ENCODE results near the gene SOD2.
"Not testable (repeated sequence)": the region's sequence is repeated elsewhere in the genome, so short reads cannot be mapped to it uniquely, and the experiment has no call there.

SOD2 gene

DNA sequence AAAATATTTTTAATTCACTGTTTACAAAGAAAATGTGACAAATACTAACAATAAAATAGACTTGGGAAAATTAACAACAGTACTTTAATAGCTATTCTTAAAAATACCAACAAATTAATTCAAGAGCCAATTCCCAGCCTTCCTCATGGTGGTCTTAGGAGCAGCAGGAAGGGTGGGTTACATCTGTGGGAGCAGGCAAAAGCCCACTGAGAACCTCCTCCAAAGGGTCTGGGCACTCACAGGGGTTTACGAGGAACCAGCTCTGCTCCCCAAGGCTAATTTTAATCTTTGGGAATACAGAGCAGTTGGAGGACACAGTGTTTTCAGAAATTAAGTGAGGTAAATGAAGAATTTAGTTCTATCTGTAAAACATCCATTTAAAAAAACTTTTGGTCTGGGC, 10.2 kb downstream of the SOD2 start:
- no peak for DNase-seq (ENCODE audit: low read depth in 3 of 3, low spot score in 1 of 3)

DNA sequence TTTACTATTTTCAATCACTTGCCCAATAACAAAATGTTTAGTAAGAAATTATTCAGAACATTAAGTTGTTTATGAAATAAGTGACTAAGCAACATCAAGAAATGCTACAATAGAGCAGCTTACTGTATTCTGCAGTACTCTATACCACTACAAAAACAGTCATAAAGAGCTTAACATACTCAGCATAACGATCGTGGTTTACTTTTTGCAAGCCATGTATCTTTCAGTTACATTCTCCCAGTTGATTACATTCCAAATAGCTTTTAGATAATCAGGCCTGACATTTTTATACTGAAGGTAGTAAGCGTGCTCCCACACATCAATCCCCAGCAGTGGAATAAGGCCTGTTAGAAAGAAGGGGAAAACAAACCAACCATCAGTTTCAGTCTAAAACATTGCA, 10.7 kb downstream of the SOD2 start:
- no peak for DNase-seq (ENCODE audit: low read depth in 3 of 3, low spot score in 1 of 3)

DNA sequence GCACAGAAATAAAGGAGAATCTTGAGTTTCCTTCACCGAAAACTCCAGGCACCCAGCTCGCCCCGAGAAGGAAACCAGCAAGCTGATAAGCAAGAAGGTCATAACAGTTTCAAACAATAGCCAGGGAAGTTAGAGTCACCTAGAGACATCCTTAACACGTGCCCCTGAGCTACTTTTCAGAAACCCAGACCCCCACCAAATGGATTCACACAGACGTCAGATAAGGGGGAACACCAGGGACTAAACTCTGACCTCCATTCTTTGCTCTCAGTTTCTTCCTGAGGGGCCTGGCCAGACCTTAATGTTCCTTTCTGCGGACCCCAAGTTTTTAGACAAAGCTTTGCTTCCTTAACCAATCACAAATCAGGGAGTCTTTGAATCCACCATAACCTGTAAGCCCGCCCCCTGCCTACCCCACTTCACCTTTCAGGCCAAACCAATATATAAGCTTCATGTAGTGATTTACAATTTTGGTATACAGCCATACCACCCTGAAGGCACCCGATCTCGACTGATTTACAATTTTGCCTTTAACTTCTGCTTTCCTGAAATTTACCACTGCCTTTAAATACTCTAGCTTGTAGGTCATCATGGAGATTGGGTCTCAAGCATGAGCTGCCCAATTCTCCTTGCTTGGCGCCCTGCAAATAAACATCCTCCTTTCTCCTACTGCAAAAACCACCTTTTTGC, 11.7 kb downstream of the SOD2 start:
- DNase-seq (ENCODE audit: low read depth in 3 of 3, low spot score in 1 of 3), result no peak

DNA sequence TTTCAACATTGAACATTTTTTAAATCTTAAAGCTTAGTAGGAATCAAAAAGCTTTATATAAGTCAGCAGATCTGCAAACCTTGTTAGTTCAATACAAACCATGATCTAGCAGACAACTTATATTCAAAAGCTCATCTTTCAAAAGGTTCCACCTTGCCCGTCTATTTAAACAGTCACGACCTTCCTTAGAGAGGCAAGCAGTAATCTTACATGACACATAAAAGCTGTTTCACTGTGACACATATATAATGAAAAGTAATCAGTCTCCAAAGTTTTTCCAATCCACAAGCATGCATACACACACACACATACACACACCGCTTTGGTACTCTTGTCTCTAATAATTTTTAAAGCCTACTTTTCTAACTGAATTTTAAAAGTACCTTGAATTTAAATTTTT, 12.9 kb downstream of the SOD2 start:
- no peak for DNase-seq (ENCODE audit: low read depth in 3 of 3, low spot score in 1 of 3)

DNA sequence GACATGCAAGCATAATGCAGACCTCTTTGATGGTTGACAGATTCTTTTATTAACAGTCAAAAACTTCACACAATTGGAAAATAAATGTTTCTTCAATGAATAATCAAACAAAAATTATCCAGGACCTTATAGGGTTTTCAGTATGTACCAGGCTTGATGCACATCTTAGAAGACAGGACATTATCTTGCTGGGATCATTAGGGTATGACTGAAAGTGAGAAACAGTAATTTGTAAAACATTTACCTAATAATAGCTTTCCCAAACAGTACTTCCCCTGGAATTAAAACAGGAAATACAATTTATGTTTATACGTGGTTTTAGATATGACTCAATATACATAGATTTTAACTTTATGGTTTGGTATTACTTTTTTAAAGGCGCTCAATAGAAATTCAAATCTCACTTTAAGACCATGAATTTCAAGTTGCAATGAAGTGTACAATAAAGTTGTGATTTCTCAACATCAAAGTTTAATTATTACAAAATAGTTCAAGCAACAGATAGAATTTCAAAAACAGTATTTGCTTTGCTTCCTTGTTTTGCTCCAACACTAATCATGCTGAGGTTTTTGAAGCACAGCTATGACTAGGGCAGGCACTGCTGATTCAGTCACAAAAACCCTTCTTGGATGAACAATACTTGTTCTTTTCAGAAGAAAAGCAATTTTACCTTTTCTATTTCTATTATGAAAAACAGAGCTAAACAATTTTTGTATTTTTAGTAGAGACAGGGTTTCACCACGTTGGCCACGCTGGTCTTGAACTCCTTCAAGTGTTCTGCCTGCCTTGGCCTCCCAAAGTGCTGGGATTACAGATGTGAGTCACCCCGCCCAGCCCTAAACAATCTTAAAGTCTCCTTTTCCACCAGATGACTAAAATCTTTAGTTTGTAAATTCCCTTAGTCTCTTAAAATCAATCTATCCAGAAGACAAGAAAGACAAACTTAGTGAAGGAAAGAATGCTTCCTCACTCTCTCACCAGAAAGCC, 13.7 kb downstream of the SOD2 start:
- DNase-seq (ENCODE audit: low read depth in 3 of 3, low spot score in 1 of 3), result no peak

DNA sequence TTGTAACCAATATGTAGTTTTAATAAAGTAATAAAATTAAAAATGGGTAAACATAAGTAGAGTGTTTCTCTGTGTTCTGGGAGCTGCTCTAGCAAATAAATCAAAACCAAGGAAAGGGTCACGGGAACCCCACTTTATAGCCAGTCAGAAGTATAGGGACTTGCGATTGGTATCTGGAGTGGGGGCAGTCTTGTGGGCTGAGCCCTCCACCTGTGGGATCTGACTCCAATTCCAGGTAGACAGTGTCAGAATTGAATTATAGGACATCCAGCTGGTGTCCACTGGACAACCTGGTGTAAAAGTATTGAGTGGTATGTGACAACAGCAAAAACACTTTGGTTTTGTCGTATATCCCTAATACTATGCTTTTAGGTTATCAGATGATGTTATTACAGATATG, 14.5 kb downstream of the SOD2 start:
- no peak for DNase-seq (ENCODE audit: low read depth in 3 of 3, low spot score in 1 of 3)

DNA sequence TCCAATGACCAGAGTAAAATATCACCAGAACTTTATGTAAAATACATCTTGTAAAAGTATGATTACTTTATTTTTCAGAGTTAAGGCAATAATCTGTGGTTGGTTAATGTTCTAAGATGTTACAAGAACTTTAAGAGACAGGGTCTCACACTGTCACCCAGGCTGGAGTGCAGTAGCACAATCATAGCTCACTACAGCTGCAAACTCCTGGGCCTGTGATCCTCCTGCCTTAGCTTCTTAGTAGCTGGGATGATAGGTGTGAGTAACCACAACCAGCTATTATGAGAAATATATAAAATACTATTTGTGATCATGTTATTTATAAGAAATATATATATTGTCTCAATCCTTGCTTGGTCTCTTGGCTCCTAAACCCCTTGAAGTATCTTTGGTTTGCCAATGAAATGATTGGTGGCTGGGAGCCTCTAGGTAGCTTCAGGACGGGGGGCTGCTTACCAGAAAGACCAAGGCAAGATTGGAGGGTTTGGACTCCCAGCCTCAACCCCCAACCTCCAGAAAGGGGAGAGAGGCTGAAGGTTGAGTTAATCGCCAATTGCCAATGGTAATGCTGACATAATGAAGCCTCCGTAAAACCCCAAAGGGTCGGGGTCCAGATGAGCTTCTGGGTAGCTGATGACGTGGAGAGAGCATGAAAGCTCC, 15.4 kb downstream of the SOD2 start:
- no peak for DNase-seq (ENCODE audit: low read depth in 3 of 3, low spot score in 1 of 3)

DNA sequence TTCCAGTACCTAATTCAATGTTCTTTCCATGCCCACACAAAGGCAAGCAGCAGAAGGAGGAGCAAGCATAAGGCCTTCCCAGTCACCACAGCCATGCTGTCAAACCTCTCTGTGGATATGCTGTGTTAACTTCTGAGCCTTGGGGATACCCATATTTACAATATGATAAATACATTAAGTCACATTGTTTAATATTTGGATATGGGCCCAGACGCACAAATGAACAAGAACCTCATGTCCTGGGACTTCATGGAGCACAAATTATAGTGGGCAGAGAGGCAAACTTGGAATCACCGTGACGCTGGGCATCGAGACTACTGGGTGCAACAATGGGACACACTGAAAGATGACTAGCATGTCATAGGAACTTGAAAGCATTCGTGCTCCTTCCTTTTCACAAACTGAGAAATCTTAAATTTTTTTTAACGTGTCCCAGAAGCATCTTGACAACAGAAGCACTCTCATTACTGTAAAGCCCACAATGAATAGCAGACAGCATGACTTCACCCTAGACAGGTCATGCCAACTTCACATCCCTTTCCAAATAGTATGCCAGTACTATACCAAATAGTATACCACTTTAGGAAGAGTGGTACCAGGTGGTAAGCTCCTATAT, 16.0 kb downstream of the SOD2 start:
- no peak for DNase-seq (ENCODE audit: low read depth in 3 of 3, low spot score in 1 of 3)

DNA sequence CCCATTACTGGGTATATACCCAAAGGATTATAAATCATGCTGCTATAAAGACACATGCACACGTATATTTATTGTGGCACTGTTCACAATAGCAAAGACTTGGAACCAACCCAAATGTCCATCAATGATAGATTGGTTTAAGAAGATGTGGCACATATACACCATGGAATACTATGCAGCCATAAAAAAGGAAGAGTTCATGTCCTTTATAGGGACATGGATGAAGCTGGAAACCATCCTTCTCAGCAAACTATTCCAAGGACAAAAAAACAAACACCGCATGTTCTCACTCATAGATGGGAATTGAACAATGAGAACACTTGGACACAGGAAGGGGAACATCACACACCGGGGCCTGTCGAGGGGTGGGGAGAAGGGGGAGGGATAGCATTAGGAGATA, 16.8 kb downstream of the SOD2 start:
- DNase-seq (ENCODE audit: low read depth in 3 of 3, low spot score in 1 of 3), result not testable (repeated sequence)

DNA sequence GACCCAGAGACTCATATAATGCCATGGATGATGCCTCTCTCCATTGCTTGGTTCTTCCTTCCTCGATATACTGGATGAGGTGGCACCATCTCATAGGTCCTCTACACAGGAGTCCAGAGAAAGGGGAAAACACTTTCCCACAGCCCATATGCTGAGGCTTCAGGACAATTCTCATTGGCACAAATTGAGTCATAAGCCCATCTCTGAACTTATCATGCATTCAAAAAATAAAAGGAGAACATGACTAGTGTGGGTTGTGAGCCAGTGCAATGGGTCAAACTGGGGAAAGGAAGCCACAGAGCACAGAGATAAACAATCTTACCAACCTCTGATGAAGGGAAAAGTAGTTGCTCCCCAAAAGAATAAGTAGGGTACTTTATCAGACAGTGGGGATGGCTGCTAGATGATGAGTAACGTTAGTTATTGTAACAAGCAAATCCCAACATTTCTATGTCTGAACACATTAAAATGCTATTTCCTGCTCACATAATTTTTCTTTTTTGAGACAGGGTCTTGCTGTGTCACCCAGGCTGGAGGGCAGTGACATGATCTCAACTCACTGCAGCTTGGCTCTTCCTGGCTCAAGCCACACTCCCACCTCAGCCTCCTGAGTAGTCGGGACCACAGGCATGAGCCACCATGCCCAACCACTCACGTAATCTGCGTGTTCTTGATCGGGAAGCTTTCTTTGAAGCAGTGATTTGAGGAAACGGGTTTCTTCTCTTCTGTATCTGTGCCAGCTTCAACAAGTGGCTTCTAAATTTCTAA, 27.0 kb downstream of the SOD2 start:
- no peak for DNase-seq (ENCODE audit: low read depth in 3 of 3, low spot score in 1 of 3)

DNA sequence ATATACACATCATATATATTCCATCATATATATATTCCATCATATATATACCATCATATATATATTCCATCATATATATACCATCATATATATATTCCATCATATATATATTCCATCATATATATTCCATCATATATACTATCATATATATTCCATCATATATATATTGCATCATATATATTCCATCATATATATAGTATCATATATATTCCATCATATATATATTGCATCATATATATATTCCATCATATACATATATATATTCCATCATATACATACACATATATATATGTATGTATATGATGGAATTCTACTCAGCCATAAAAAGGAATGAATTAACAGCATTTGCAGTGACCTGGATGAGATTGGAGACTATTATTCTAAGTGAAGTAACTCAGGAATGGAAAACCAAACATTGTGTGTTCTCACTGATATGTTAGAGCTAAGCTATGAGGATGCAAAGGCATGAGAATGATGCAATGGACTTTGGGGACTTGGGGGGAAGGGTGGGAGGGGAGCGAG, 29.6 kb downstream of the SOD2 start:
- not testable (repeated sequence) for DNase-seq (ENCODE audit: low read depth in 3 of 3, low spot score in 1 of 3)

DNA sequence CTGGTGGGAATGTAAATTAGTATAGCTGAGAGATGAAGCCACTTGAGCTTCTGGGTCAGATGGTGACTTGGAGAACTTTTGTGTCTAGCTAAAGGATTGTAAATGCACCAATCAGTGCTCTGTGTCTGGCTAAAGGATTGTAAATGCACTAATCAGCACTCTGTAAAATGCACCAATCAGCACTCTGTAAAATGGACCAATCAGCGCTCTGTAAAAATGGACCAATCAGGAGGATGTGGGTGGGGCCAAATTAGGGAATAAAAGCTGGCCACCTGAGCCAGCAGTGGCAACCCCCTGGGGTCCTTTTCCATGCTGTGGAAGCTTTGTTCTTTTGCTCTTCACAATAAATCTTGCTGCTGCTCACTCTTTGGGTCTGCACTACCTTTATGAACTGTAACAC, 31.1 kb downstream of the SOD2 start:
- not testable (repeated sequence) for DNase-seq (ENCODE audit: low read depth in 3 of 3, low spot score in 1 of 3)

DNA sequence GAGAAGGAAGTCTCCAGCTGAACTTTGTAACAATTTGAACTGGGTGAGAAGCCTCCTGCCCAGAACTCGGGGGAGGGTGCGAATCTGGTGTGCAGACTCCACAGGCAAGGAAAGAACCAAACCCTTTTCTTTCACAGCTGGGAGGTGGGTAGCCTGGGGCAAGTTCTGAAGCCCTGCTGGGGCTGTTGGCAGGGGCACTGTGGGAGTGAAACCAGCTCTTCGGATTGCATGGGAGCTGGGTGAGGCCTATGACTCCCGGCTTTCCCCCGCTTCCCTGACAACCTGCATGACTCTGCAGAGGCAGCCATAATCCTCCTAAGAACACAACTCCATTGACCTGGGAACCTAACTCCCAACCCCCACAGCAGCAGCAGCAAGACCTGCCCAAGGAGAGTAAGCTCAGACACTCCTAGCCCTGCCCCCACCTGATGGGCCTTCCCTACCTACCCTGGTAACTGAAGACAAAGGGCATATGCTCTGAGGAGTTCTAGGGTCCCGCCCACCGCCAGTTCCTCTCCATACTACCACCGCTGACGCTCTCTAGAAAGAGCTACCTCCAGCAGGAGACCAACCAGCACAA, 37.5 kb downstream of the SOD2 start:
- DNase-seq (ENCODE audit: low read depth in 3 of 3, low spot score in 1 of 3), result no peak

DNA sequence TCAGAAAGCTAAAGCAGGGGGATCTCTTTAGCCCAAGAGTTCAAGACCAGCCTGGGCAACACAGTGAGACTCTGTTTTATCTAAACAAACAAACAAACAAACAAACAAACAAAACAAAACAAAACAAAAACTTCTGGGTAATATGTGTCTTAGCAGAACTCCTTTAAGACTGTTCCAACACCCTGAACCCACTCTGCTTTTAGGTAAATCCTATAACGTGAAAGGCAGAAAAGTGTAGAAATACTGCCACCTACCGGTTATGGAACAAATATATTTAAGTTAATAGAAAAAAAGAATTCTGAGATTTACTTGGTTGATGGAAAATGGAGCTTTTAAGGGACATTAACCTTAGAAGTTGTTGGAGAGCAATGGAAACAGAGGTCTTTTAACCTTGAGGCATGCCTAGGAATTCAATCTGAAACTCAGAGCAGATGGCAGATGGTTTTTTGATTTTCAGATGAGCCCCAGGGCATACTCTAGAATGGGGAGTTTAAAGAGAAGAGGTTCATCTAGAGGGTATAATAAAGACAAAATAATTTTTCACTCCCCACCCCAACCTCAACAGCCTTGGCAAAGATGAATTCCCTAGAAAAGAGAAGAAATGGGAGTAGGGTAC, 38.5 kb downstream of the SOD2 start:
- DNase-seq (ENCODE audit: low read depth in 3 of 3, low spot score in 1 of 3), result no peak

DNA sequence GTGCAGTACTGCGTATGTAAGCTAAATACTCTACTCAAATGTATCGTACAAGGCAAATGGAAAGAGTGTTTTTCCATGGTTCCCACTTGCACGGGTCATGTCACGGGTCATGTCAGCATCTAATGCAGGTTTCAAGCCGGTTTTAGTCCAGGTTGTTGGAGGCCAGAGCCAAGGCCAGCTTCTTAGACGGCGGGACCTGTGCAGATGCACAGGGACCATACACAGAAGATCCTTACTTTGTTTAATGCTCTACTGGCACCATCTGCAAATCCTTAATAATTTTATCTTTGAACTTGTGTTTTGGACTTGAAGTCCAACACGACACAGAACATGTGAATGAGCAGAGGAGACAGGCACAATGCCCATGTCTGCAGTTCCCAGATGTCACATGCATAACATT, 42.7 kb downstream of the SOD2 start:
- DNase-seq (ENCODE audit: low read depth in 3 of 3, low spot score in 1 of 3), result no peak

DNA sequence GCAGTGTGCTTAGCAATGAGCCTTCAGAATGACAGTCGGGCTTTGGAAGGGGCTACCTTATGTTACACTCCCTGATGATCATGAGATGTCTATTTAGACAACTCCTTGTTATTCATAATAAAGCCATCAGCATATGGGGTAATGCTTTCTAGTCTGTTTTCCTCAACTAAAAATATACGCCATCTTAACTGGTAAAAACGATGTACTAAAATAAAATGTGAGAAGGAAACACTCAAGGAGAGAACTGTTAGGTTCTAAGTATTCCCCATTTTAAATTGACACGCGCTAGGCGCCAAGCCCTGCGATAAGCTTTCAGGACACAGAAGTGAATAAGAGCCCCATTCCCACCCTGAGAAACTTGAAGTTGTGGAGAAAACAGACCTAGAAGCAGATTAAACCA, 43.6 kb downstream of the SOD2 start:
- DNase-seq (ENCODE audit: low read depth in 3 of 3, low spot score in 1 of 3), result no peak

DNA sequence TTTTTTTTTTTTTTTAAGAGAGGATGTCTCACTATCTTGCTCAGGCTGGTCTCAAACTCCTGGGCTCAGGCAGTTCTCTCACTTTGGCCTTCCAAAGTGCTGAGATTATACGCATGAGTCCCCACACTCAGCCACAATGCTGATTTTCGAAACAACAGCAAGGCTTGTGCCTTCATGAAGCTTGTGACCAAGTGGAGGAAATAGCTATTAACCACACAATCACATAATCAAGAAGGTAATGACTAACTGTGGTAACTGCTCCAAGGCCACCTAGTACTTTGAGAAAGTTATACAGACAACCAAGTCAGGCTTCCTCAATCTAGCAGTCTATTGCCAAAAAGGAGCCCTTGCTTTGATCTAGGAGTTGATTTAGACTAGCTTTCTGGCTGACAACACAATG, 46.3 kb downstream of the SOD2 start:
- DNase-seq (ENCODE audit: low read depth in 3 of 3, low spot score in 1 of 3), result no peak

DNA sequence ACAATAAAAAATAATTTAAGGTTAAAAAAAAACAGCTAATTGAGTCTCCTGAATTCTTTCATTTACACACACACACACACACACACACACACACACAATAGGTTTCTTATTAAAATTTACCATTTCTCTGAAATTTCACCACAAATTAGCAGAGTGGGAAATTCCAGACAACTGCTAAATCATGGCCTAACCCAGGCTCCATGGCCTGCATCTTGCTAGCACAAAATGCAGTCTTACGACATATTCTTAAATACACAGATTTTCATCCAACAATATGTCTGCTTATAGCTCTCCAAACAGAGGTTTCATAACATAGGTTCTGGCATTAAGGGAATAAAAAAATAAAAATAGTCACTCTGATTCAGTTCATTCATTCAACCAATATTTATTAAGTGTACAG, 46.9 kb downstream of the SOD2 start:
- no peak for DNase-seq (ENCODE audit: low read depth in 3 of 3, low spot score in 1 of 3)

DNA sequence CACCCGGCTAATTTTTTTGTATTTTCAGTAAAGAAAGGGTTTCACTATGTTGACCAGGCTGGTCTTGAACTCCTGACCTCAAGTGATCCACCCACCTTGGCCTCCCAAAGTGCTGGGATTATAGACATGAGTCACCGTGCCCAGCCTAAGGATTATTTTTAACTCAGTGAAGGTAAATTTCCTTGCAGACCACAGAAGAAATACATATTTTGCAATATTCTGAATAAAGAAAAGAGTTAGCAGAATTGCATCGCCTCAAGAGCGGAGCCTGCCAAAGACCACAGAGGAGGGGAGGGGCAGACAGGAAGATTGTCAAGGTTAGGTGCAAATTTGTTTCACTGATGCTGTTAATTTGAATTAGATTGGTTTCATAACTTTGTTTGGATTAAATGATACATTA, 47.4 kb downstream of the SOD2 start:
- DNase-seq (ENCODE audit: low read depth in 3 of 3, low spot score in 1 of 3), result no peak
